Spinal cord (tissue), 10 donors: ENCODE measurements around the gene RREB1. TPM values are rescaled to one million over a fixed set of nuclear protein-coding genes. Genes with fewer than 3 reads are reported as not detected.

ENCODE experiments used
- DNase-seq, 6 donors: peaks; one replicate each; pipeline versions ENCODE4 v3.0.0 to v3.0.0-alpha.2; 2013 to 2015; ENCODE audit warnings: low spot score in 6 of 6, low read depth in 4 of 6
- H3K27ac ChIP-seq: one replicate; pipeline ENCODE4 v1.5.1; 2013; ENCODE audit warnings: low read depth, low read length, control low read depth
- H3K27me3 ChIP-seq: one replicate; pipeline ENCODE4 v1.6.1; 2013; ENCODE audit warnings: low read length; ENCODE audit not compliant: control insufficient read depth, insufficient read depth
- H3K36me3 ChIP-seq: one replicate; pipeline ENCODE4 v1.6.1; 2013; ENCODE audit warnings: low read length; ENCODE audit not compliant: control insufficient read depth, insufficient read depth
- H3K4me1 ChIP-seq: one replicate; pipeline ENCODE4 v1.6.1; 2013; ENCODE audit warnings: low read length; ENCODE audit not compliant: control insufficient read depth, insufficient read depth
- H3K4me3 ChIP-seq: one replicate; pipeline ENCODE4 v1.5.1; 2013; ENCODE audit warnings: low read depth, low read length, control low read depth
- H3K9me3 ChIP-seq: one replicate; pipeline ENCODE4 v1.6.1; 2013; ENCODE audit warnings: low read length; ENCODE audit not compliant: control insufficient read depth, insufficient read depth
- WGBS: methylation state at CpG from one replicate; pipeline ENCODE4 v1.1.5; 2013; ENCODE audit warnings: missing lambda C conversion rate; ENCODE audit not compliant: insufficient coverage; 5-methylcytosine and 5-hydroxymethylcytosine counted together
- polyA plus RNA-seq, 2 donors: library from polyadenylated mRNA; unstranded; fragments of 120-200 nt; gene quantifications; one replicate each; pipeline ENCODE4 v1.2.1, GENCODE V29; 2013; ENCODE audit not compliant: insufficient read length in 2 of 2
- total RNA-seq, 2 donors: library from RNA; depleted of rRNA in 1 of 2; stranded (reverse); fragments of 120-200 nt in 1 of 2; fragments of >200 nt in 1 of 2; gene quantifications; one replicate each; pipeline versions ENCODE4 v1.2.3 to v1.2.4, GENCODE V29; 2013 to 2014
- donor health status: healthy.

Gene RREB1
- total and polyA plus RNA-seq, 4 donors: 7.2 to 16.4 (median 10.3) TPM

DNA sequence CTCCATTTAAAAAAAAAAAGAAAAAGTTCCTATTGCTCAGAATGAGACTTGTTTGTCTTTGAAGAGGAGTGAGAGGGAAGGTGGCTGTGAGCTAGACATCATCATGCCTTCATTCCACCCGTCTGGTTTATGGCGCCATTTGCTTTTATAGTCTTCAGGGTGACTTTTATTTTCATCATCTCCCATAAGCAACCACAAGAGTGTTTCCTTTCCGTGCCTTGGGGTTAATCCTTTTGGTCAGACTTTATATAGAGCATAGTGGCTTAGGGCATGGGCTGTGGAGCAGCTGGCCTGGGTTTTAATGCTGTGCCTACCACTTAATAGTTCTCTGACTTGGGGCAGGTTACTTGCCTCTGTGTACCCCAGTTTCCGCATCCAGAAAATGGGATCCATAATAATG is 77.8 kb downstream of the RREB1 start:
- no peak for DNase-seq
- Histone ChIP-seq H3K4me1 (no peaks in the 10 kb centered on the region), H3K4me3 (no peak overlapping the region), H3K9me3 (no peaks in the 10 kb centered on the region), H3K27me3 (no peaks in the 10 kb centered on the region), H3K36me3 (peaks cover 4% of the 10 kb centered on the region), H3K27ac (no peak overlapping the region)
- WGBS: 100% methylated on average over 1 of the region's 4 CpGs

DNA sequence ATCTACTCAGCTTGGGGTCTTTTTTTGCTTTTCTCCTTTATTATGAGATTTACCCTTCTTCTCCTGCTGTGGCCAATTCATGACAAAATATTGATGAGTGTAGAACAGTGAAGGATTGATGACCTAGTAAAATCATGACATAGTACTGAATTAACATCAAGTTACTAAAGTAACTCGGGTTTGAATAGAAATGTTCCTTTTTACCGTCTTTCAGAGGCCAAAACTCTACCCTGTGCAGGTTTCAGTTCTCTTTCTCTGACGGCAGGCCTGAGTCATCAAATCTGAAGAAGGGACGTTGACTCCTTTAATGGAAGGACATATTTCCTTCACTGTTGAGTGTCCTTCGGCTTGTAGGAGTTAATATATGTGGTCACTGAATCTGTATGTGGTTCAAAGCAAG is 80.7 kb downstream of the RREB1 start:
- no peaks in the 10 kb centered on the region for H3K9me3 ChIP-seq
- H3K27ac ChIP-seq: no peak overlapping the region
- peaks cover 6% of the 10 kb centered on the region for H3K36me3 ChIP-seq
- DNase-seq: no peak
- no peaks in the 10 kb centered on the region for H3K4me1 ChIP-seq
- H3K27me3 ChIP-seq: no peaks in the 10 kb centered on the region
- no peak overlapping the region for H3K4me3 ChIP-seq
- 69% methylated on average over 3 of the region's 5 CpGs for WGBS

DNA sequence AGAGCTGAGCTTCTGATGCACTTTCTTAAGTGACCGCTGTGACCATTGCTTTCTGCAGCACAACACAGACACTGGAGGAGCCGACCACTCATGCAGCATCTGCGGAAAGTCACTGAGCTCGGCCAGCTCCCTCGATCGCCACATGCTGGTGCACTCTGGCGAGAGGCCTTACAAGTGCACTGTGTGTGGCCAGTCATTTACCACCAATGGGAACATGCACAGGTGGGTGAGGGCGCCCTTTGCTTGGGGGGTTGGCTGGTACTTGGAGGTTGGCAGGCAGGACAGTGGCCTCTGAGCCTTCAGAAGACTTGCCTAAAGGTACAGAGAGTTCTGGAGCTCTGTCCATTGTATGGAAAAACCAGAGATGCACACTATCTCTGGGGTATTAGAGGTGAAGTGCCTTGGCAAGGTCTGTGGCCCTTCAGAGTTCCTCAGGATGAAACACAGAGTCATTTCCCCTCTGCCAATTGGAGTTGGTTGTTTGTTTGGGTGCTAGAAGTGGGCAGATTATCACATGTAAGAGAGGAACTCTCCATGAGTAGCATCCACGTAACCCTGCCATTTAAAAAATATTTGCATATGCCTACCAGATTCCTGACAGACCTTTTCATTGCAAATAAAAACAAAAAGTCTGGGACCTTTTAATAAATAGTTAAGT is 81.5 kb downstream of the RREB1 start:
- no peaks in the 10 kb centered on the region for H3K9me3 ChIP-seq
- WGBS: 84% methylated on average over 8 of the region's 9 CpGs
- no peaks in the 10 kb centered on the region for H3K4me1 ChIP-seq
- H3K4me3 ChIP-seq: no peak overlapping the region
- H3K27ac ChIP-seq: no peak overlapping the region
- no peak for DNase-seq
- peaks cover 6% of the 10 kb centered on the region for H3K36me3 ChIP-seq
- H3K27me3 ChIP-seq: no peaks in the 10 kb centered on the region

DNA sequence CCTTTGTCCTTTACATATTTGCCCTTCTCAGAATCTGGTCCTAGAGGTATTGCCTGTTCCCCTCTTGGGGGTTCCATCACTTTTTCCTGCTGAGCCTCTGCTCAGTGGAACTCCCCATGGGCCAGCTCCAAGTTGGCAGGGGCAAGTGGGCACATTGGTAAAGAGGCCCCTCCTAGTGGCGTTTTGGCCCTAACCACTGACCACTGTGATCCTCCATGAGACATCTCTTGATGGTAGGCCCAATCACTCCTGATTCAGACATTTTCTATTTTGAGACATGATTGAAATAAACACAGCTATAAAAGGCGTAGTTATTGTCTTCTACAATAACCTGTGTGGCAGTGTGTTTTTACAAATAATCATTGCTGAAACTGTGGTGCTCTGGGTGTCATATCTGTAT is 83.0 kb downstream of the RREB1 start:
- DNase-seq: no peak
- no peaks in the 10 kb centered on the region for H3K9me3 ChIP-seq
- H3K27ac ChIP-seq: no peak overlapping the region
- H3K4me1 ChIP-seq: no peaks in the 10 kb centered on the region
- WGBS: no CpG with 5 or more reads among the region's 2 CpGs
- H3K4me3 ChIP-seq: no peak overlapping the region
- no peaks in the 10 kb centered on the region for H3K27me3 ChIP-seq
- H3K36me3 ChIP-seq: peaks cover 6% of the 10 kb centered on the region

DNA sequence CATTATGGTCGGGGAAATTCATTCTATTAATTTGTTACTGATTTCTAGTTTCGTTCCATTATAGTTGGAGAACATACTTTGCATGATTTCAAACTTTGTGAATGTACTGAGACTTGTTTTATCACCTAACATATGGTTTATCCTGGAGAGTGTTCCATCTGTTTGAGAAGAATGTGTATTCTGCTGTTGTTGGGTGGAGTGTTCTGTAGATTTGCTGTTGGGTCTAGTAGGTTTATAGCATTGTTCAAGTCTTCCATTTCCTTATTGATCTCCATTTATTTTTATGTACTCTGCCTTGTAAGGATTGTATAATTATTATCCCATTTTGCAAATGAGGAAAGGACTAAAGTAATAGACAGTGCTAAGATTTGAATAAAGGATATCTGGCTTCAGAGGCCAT is 85.4 kb downstream of the RREB1 start:
- no peak for DNase-seq
- H3K4me1 ChIP-seq: no peaks in the 10 kb centered on the region
- H3K36me3 ChIP-seq: peaks cover 6% of the 10 kb centered on the region
- no peak overlapping the region for H3K4me3 ChIP-seq
- no peaks in the 10 kb centered on the region for H3K27me3 ChIP-seq
- H3K27ac ChIP-seq: no peak overlapping the region
- H3K9me3 ChIP-seq: no peaks in the 10 kb centered on the region
- no CpG with 5 or more reads among the region's 2 CpGs for WGBS

DNA sequence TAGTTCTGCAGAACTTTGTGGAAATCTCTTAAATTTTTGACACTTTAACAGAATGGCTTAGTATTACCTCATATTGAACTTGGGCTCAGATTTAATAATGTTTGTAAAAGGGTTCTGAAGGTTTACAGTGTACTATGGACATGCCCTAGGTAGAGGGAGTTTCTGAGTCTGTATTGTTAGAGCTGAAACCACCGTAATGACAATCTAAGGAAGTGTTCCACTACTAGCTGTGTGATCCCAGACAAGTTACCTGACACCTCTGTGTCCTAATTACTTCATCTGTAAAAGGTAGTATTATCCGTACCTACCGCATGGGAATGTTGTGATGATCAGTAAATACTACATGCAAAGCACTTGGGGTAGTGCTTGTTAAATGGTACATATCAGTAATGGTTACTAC is 86.9 kb downstream of the RREB1 start:
- H3K4me3 ChIP-seq: no peak overlapping the region
- H3K9me3 ChIP-seq: no peaks in the 10 kb centered on the region
- 80% methylated on average over 1 of the region's 3 CpGs for WGBS
- H3K4me1 ChIP-seq: no peaks in the 10 kb centered on the region
- no peaks in the 10 kb centered on the region for H3K27me3 ChIP-seq
- no peak overlapping the region for H3K27ac ChIP-seq
- H3K36me3 ChIP-seq: peaks cover 2% of the 10 kb centered on the region
- DNase-seq: no peak

DNA sequence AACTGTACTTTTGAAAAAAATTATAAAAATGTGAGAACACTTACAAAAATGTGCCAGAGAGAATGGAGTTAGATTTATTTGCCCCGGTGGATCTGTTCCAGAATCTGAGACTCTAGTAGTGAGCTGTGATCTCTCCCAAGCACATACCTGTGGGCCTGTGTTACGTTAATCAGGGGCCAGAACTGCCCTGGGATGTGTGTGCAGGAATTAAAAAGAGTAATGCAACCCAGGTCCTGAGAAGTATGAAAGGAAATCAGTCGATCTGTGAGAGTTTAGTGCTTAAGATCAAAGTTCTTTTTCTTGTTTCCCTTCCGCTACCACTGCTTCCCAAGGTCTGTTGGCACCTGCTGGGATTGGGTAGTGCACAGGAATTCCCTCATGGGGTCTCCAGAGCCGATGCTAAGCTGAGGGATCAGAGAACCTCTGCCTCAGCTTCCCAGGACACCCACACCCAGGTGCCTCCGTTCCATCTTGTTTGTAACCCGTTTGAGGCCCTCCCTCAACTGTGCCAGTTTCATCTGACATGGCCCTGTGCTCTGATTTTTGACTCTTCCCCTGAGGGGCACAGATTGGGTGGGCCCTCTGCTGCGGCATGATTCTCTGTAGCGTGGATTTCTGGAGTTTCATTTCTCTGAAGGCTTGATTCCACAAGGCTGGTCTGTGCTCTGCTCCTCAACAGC is 87.7 kb downstream of the RREB1 start:
- Histone ChIP-seq H3K36me3 (peaks cover 2% of the 10 kb centered on the region), H3K27me3 (no peaks in the 10 kb centered on the region), H3K9me3 (no peaks in the 10 kb centered on the region), H3K4me1 (no peaks in the 10 kb centered on the region), H3K27ac (no peak overlapping the region), H3K4me3 (no peak overlapping the region)
- DNase-seq: no peak
- WGBS: 70% methylated on average over 7 of the region's 9 CpGs

DNA sequence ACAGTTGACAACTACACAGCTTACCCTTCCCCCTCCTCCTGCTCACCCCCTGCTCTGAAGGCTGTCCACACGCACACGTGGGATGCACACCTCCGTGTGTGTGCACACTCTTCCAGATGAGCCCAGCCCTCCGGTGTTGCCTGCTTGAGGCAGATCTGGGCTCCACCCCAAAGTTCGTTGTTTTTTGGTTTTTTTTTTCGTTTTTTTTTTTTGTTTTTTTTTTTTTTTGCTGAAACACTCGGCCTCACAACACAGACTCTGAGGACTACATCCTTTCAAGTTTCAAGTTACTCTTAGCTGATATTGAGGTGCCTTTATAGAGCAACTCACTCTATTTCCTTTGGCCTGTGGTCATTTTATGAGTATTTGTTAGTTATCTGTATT is 88.2 kb downstream of the RREB1 start:
- H3K27ac ChIP-seq: no peak overlapping the region
- no peak overlapping the region for H3K4me3 ChIP-seq
- no peaks in the 10 kb centered on the region for H3K27me3 ChIP-seq
- H3K4me1 ChIP-seq: no peaks in the 10 kb centered on the region
- H3K9me3 ChIP-seq: no peaks in the 10 kb centered on the region
- DNase-seq: no peak
- H3K36me3 ChIP-seq: no peaks in the 10 kb centered on the region
- WGBS: 38% methylated on average over 3 of the region's 7 CpGs

DNA sequence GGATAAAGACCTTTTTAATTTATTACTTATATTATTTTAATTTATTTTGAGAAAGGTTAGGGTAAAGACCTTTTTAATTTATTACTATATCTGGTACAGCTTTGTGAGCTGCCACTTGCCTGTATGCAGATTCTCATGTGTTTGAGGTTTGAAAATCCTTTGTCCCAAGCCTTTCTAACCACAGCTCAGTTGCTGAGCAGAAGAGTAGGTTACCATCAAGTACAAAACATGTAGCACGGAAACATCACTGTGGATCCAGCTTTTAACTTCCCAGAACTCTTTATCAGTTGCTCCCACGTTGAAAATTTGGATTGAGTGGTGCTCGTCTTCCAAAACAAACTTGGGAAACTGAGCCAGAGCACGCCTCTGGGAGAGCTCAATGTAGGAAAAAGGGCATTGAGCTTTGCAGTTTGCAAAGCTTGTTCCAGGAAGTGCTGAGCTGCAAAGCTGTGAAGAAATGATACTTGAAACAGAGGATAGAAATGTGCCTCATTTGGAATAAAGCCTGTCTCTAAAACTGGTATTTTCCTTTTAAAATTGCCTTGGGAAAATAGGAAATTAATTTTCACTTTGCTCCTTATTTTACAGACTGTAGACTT is 89.0 kb downstream of the RREB1 start:
- Histone ChIP-seq H3K4me3 (no peak overlapping the region), H3K4me1 (no peaks in the 10 kb centered on the region), H3K27ac (no peak overlapping the region), H3K36me3 (peaks cover under 1% of the 10 kb centered on the region), H3K9me3 (no peaks in the 10 kb centered on the region), H3K27me3 (no peaks in the 10 kb centered on the region)
- WGBS: 94% methylated on average over 4 of the region's 4 CpGs
- peak in 1 of 6 donors; percentile 11 for DNase-seq

DNA sequence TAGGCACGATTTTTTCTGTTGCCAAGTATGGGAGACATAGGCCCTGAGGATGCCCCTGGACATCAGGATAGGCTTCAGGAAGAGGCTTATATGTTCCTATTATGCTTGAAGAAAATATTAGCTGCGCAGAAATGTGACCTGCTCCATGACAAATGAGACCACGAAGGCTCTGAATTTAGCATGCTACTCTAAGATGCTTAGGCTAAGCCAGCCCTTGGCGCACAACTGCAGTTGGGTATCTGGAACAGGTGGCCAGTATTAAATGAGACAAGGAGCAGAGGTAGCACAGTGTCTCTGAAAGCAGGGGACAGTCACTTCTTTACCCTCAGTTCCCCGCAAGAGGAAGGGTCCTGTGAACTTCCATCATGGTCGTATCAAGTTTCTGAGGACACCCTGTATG is 90.0 kb downstream of the RREB1 start:
- H3K27me3 ChIP-seq: no peaks in the 10 kb centered on the region
- no peak for DNase-seq
- H3K36me3 ChIP-seq: peaks cover 8% of the 10 kb centered on the region
- H3K27ac ChIP-seq: no peak overlapping the region
- no peaks in the 10 kb centered on the region for H3K4me1 ChIP-seq
- H3K4me3 ChIP-seq: no peak overlapping the region
- WGBS: 90% methylated on average over 6 of the region's 6 CpGs
- no peaks in the 10 kb centered on the region for H3K9me3 ChIP-seq
